ENCODE data around the gene CIT. TPM values are rescaled to one million over a fixed set of nuclear protein-coding genes. Genes with fewer than 3 reads are reported as not detected.

The CIT gene
- total and polyA plus RNA-seq, 9 of the 15 experiments (the other 6 are each of a cell fraction or from before 2014, with no cell fraction given) = 1.1 to 46.7 (median 21.3) TPM

GRCh38 chr12:119667577-119668323 lies 209.4 kb downstream of the CIT start, which contains the start of gene PRKAB1 (continued):
- TF ChIP-seq MAZ (CRISPR knock-in tag; conservative IDR thresholded peaks at IDR 0.05 in 1 of 2, IDR thresholded peaks at IDR 0.05 in 1 of 2) (peak; percentile 43 to 63; a peak in 3 of 4 replicates), HDAC3 (IDR thresholded peaks at IDR 0.05; ENCODE audit: borderline replicate concordance, partially characterized antibody) (no peak), FOXO4 (CRISPR knock-in tag; IDR thresholded peaks at IDR 0.05) (no peak), MCM5 (IDR thresholded peaks at IDR 0.05; ENCODE audit: low read depth) (no peak), MAFF (IDR thresholded peaks at IDR 0.05; ENCODE audit: low read length) (no peak), ZKSCAN8 (CRISPR knock-in tag; IDR thresholded peaks at IDR 0.05) (no peak), TOE1 (IDR thresholded peaks at IDR 0.05; ENCODE audit: borderline replicate concordance) (peak; percentile 49; the same call in 1 of the 2 replicates), TOE1 (CRISPR knock-in tag; IDR thresholded peaks at IDR 0.05; ENCODE audit: borderline replicate concordance, low read depth) (no peak), ARID1B (IDR thresholded peaks at IDR 0.05) (peak; percentile 61), HMG20B (CRISPR knock-in tag; IDR thresholded peaks at IDR 0.05) (no peak; the same call in 1 of the 2 replicates), STAG1 (CRISPR knock-in tag; IDR thresholded peaks at IDR 0.05; ENCODE audit: borderline replicate concordance) (no peak), RBM22 (IDR thresholded peaks at IDR 0.05; ENCODE audit: low read depth, low read length, poor library complexity, severe bottlenecking) (no peak), KDM4B (IDR thresholded peaks at IDR 0.05; ENCODE audit: borderline replicate concordance in 2 of 2, low read depth in 1 of 2) (peak in 1 of 2 experiments; percentile 92; a peak in 2 of 4 replicates), ZNF12 (CRISPR knock-in tag; IDR thresholded peaks at IDR 0.05) (peak; percentile 69; the same call in 1 of the 2 replicates), BMI1 (IDR thresholded peaks at IDR 0.05; ENCODE audit: low read length) (peak; percentile 36; the same call in 1 of the 2 replicates), NRF1 (conservative IDR thresholded peaks at IDR 0.05 in 1 of 2, IDR thresholded peaks at IDR 0.05 in 1 of 2) (peak; percentile 90 to 92), MTF1 (CRISPR knock-in tag; IDR thresholded peaks at IDR 0.05; ENCODE audit: borderline replicate concordance) (no peak), ETS1 (conservative IDR thresholded peaks at IDR 0.05; ENCODE audit: control insufficient read depth, low read depth, low read length) (peak; percentile 58; the same call in 1 of the 2 replicates), GATA2 (CRISPR knock-in tag; IDR thresholded peaks at IDR 0.05) (no peak), FOXM1 (IDR thresholded peaks at IDR 0.05; ENCODE audit: low read depth) (no peak), FOXM1 (CRISPR knock-in tag; IDR thresholded peaks at IDR 0.05; ENCODE audit: low read depth) (no peak)
- TF ChIP-seq, protein P1, sequence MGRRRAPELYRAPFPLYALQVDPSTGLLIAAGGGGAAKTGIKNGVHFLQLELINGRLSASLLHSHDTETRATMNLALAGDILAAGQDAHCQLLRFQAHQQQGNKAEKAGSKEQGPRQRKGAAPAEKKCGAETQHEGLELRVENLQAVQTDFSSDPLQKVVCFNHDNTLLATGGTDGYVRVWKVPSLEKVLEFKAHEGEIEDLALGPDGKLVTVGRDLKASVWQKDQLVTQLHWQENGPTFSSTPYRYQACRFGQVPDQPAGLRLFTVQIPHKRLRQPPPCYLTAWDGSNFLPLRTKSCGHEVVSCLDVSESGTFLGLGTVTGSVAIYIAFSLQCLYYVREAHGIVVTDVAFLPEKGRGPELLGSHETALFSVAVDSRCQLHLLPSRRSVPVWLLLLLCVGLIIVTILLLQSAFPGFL (CRISPR knock-in tag; IDR thresholded peaks at IDR 0.05) = no peak
- TF ChIP-seq, protein P2, sequence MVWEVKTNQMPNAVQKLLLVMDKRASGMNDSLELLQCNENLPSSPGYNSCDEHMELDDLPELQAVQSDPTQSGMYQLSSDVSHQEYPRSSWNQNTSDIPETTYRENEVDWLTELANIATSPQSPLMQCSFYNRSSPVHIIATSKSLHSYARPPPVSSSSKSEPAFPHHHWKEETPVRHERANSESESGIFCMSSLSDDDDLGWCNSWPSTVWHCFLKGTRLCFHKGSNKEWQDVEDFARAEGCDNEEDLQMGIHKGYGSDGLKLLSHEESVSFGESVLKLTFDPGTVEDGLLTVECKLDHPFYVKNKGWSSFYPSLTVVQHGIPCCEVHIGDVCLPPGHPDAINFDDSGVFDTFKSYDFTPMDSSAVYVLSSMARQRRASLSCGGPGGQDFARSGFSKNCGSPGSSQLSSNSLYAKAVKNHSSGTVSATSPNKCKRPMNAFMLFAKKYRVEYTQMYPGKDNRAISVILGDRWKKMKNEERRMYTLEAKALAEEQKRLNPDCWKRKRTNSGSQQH (CRISPR knock-in tag; IDR thresholded peaks at IDR 0.05) = no peak

All from K562 (cell line).